Kidney (tissue), 14 donors: ENCODE data around the gene SH3GL2. TPM values are rescaled to one million over a fixed set of nuclear protein-coding genes. Genes with fewer than 3 reads are reported as not detected.
"Not testable (repeated sequence)": the region's sequence is repeated elsewhere in the genome, so short reads cannot be mapped to it uniquely, and the experiment has no call there.

ENCODE experiments used
- DNase-seq, 5 donors: peaks; one replicate each; pipeline ENCODE4 v3.0.0-alpha.2; 2013 to 2020
- FAIRE-seq: peaks from 2 replicates; lab custom pipeline; 2012; peaks lifted over from hg19 to GRCh38; lab: Jason Lieb, UNC
- H3K27ac ChIP-seq, 2 donors: one replicate each; pipeline ENCODE4 v1.7.0; 2013; ENCODE audit warnings: low read depth in 2 of 2, low read length in 2 of 2, inconsistent platforms in 1 of 2
- H3K27me3 ChIP-seq: one replicate; pipeline ENCODE4 v1.7.1; 2013; ENCODE audit warnings: low read length, inconsistent platforms; ENCODE audit not compliant: control insufficient read depth, insufficient read depth
- H3K36me3 ChIP-seq, 3 donors: one replicate each; pipeline versions ENCODE4 v1.7.0 to v1.7.1; 2013; ENCODE audit warnings: low read length in 3 of 3, control low read depth in 1 of 3, inconsistent platforms in 1 of 3; ENCODE audit not compliant: insufficient read depth in 3 of 3, control insufficient read depth in 2 of 3
- H3K4me1 ChIP-seq, 3 donors: one replicate each; pipeline versions ENCODE4 v1.7.0 to v1.7.1; 2013; ENCODE audit warnings: low read length in 3 of 3, inconsistent platforms in 1 of 3, low read depth in 1 of 3; ENCODE audit not compliant: control insufficient read depth in 2 of 3, insufficient read depth in 2 of 3
- H3K4me3 ChIP-seq, 3 donors: one replicate each; pipeline versions ENCODE4 v1.7.0 to v1.8.1; 2013; ENCODE audit warnings: low read length in 3 of 3, control low read depth in 1 of 3, inconsistent platforms in 1 of 3
- H3K9ac ChIP-seq, 3 donors: one replicate each; pipeline versions ENCODE4 v1.7.0 to v1.7.1; 2013; ENCODE audit warnings: low read length in 3 of 3, control low read depth in 1 of 3, inconsistent platforms in 1 of 3
- H3K9me3 ChIP-seq, 3 donors: one replicate each; pipeline versions ENCODE4 v1.7.0 to v1.7.1; 2013; ENCODE audit warnings: low read length in 3 of 3, control low read depth in 1 of 3, inconsistent platforms in 1 of 3; ENCODE audit not compliant: control insufficient read depth in 2 of 3, insufficient read depth in 1 of 3
- CTCF ChIP-seq: IDR thresholded peaks from 3 replicates; pipeline ENCODE4 v1.5.1; 2012; ENCODE audit warnings: mild to moderate bottlenecking, moderate library complexity, borderline replicate concordance; ENCODE audit not compliant: insufficient read depth; ENCODE audit errors: extremely low read depth
- intact Hi-C: fragments of 100-400 bp; cut with DNase I; formaldehyde crosslinking; loops from one replicate; pipeline ENCODE4 v1.11.1; 2022
- polyA plus RNA-seq: library from polyadenylated mRNA; stranded (reverse); fragments of 350-450 nt; fragmentation: Illumina TruSeq; extraction: RNeasy Lipid Tissue Mini Kit (QIAGEN cat#74804); gene quantifications from one replicate; pipeline ENCODE4 v1.2.3, GENCODE V29; 2014; ENCODE audit warnings: low read depth, low replicate concordance; ENCODE audit not compliant: insufficient read depth
- total RNA-seq: library from RNA; stranded (reverse); fragmentation: NEBNext Ultra II Directional; extraction: Animal tissue kit (Norgen Biotek cat#: 25700); gene quantifications from one replicate; pipeline ENCODE4 v1.2.1, GENCODE V29; 2021
- donor health status: control.
- donor health status: control.
- donor health status: control.
- donor health status: control.
- donor health status: control.
- donor health status: DM: yes; HTN: yes; CAD: no.
- donor health status: Normal renal cell carcinoma (clear cell type).

The SH3GL2 gene
- total and polyA plus RNA-seq, 2 donors from 2014 or later, result 3.1 to 20.0 TPM

- TF ChIP-seq CTCF, result no peak
- DNase-seq (no peak), FAIRE-seq (no peak)
- no peaks in the 10 kb centered on the region for H3K36me3 ChIP-seq
- no peaks in the 10 kb centered on the region for H3K4me1 ChIP-seq
- no peaks in the 10 kb centered on the region for H3K27me3 ChIP-seq
- intact Hi-C loops, result no loop called here
- no peak overlapping the region for H3K27ac ChIP-seq
- no peak overlapping the region for H3K9ac ChIP-seq
- no peak overlapping the region for H3K4me3 ChIP-seq
- no peaks in the 10 kb centered on the region for H3K9me3 ChIP-seq
Observed at GRCh38 chr9:17761984-17762676, 183.3 kb downstream of the SH3GL2 start.

GRCh38 chr9:17764306-17764705 is 185.4 kb downstream of the SH3GL2 start:
- TF ChIP-seq CTCF, result no peak
- Histone ChIP-seq H3K27ac (no peak overlapping the region), H3K9me3 (no peaks in the 10 kb centered on the region), H3K4me3 (no peak overlapping the region), H3K4me1 (no peaks in the 10 kb centered on the region), H3K9ac (no peak overlapping the region), H3K27me3 (no peaks in the 10 kb centered on the region), H3K36me3 (no peaks in the 10 kb centered on the region)
- intact Hi-C loops, result no loop called here
- no peak for DNase-seq
- FAIRE-seq, result no peak

- FAIRE-seq, H3K9ac ChIP-seq, intact Hi-C loops, H3K27me3 ChIP-seq, H3K4me3 ChIP-seq, H3K27ac ChIP-seq, DNase-seq, H3K4me1 ChIP-seq, H3K36me3 ChIP-seq, H3K9me3 ChIP-seq: not testable (repeated sequence)
Observed at GRCh38 chr9:17765131-17765530, 186.3 kb downstream of the SH3GL2 start.

GRCh38 chr9:17772223-17772622 is 193.4 kb downstream of the SH3GL2 start:
- Histone ChIP-seq H3K4me3 (no peak overlapping the region), H3K36me3 (no peaks in the 10 kb centered on the region), H3K27ac (no peak overlapping the region), H3K9me3 (peaks cover 0 to 3% (median 0%) of the 10 kb centered on the region in 3 donors), H3K27me3 (no peaks in the 10 kb centered on the region), H3K4me1 (no peaks in the 10 kb centered on the region), H3K9ac (no peak overlapping the region)
- DNase-seq (no peak), FAIRE-seq (no peak)
- no peak for TF ChIP-seq CTCF
- intact Hi-C loops, result no loop called here
